Right ventricle myocardium superior (tissue), 1 donor: ENCODE data around the gene FN3K. TPM values are rescaled to one million over a fixed set of nuclear protein-coding genes. Genes with fewer than 3 reads are reported as not detected.
"Not testable (repeated sequence)": the region's sequence is repeated elsewhere in the genome, so short reads cannot be mapped to it uniquely, and the experiment has no call there.

Experiments
- ATAC-seq: fragments of 200-7000 bp; cut with Tn5 transposase; one replicate; pipeline ENCODE4 v1.9.1; 2020; ENCODE audit warnings: mild to moderate bottlenecking; ENCODE audit not compliant: poor library complexity
- DNase-seq: peaks from one replicate; pipeline ENCODE4 v3.0.0-alpha.2; 2020
- intact Hi-C: fragments of 100-400 bp; cut with DNase I; formaldehyde crosslinking; loops from one replicate; pipeline ENCODE4 v1.11.2; 2022
- total RNA-seq: library from RNA; stranded (reverse); fragmentation: NEBNext Ultra II Directional; extraction: Animal tissue kit (Norgen Biotek cat#: 25700); gene quantifications from one replicate; pipeline ENCODE4 v1.2.1, GENCODE V29; 2021
- donor health status: DM: no; HTN: yes; CAD: no; lungs with severe emphysema.

The FN3K gene
- total RNA-seq, 1 donor from 2014 or later: 80.2 TPM

DNA sequence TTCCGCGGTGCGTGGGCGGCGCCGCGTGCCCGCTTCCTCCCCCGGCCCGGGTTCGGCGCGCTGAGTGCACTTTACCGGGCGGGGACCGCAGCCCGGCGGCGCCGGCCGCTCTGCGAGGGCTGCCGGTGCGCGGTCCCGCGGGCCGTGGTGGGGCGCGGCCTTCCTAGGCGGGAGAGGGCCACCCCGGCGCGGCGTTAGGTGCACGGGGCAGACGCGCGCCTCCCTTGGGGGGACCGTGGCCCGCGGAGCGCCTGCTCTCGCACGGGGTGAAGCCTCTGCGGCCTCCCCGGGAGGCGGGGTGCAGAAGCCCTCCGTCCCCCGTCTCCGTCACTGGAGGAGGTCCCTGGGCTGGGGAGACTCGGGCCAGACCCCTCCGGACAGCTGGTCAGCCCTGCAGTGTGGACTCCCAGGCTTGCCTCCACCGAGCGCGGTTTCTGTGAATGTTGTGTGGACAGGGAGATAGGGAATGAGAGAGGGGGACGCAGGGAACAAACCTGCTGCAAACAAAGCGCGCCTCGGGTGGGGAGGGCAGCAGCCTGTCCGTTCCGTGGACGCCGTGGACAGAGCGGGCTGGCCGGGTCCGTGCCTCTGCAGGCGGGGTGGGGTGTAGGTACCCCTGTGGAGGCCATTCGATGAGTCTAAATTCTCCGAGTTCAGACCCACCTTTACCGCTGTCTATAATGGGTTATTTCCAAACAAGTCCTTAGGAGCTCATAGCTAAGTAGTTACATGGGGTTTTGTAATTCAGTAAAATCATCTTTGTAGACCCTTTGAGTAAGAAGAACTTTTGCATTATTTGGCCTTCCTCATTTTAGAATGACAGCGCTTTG lies 17.2 kb downstream of the FN3K start:
- peak; percentile 2 for ATAC-seq

DNA sequence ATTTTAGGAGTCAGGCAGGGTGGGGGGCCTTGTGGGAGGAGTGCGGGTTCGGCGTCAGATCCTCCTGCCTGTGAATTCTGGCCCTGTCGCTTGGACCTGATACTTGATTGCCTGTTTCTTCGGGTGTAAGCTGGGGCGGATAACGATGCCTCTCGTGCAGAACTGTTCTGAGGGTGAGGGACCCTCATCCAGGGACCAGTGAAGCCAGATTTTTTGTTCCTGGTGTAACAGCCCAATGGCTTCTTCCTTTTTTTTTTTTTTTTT lies 17.7 kb downstream of the FN3K start:
- ATAC-seq: no peak
- intact Hi-C loops: no loop called here
- no peak for DNase-seq

More for the DNA sequence above, 17.2 kb downstream of the FN3K start:
- DNase-seq: peak; percentile 51
- intact Hi-C loops: no loop called here

DNA sequence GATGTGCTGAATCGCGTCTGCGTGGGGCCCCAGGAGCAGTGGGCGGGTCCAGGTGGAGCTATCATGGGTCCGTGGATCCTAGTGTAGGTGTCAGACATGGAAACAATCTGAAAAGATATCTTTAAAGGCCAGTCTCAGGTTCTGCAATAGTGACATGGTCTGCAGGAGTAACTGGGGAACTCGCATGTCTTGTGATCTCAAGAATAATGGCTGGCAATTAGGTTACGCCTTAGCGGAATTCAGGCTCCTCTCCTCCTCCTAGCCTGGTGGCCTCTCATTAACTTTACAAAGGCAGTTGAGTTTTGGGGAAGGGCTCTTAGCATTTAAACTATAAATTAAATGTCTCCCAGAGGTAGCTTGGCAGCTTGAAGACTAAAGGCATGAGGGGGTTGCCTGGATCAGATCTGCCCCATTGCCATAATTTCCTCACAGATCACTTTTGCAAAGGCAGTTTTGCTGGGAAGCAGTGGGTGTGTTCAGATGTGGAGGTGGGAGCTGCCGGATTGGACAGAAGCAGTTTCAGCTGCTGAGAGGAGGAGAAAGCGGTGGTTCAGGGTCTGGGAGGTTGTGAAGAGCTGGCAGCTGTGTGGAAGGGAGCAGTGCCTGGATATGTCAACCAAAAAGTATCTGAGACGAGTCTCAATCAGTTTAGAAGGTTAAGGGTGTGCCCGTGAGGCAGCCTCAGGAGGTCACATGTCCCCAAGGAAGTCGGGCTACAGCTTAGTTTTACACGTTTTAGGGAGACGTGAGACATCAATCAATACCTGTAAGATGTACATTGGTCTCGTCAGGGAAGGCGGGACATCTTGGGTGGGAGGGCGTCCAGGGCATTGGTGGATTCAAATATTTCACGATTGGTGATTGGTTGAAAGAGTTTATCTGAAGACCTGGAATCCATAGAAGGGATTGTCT lies 19.1 kb downstream of the FN3K start:
- ATAC-seq: no peak
- intact Hi-C loops: no loop called here

DNA sequence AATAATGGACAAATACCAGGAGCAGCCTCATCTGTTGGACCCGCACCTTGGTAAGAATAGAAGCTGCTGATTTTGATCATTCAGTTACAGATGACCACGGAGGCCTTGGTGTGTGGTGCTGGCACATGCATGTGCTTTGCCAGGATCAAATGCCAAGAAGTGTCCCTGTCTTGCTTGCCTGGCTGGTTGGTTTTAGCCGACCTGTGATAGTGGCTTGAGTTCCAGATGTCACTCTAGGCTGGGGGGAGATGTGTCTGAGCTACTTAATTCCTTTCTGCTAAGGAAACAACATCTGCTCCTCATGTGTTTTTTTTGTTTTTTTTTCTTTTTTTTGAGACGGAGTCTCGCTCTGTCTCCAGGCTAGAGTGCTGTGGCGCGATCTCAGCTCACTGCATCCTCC lies 20.8 kb downstream of the FN3K start:
- DNase-seq (no peak), ATAC-seq (no peak)
- intact Hi-C loops: no loop called here

More for the DNA sequence above, 19.1 kb downstream of the FN3K start:
- no peak for DNase-seq

DNA sequence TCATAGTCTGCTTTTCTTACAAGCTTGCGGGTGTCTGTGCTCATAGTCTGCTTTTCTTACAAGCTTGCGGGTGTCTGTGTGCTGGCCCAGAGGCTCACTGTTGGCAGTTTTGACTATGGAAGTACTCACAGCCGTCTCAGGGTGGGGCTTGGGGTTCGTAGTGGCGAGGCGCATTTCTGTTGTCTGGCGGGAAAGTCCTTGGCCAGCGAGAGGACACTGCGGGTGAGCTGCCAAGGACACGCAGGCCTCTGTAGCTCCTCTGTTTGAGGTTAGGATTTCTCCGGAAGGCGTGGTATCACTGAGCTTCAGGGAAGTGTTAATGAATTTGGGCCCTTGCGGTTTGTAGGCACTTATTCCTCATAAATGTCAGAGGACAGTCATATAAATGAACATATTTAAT lies 30.0 kb downstream of the FN3K start:
- DNase-seq (no peak), ATAC-seq (peak; percentile 46)
- intact Hi-C loops: loop anchor here (10.0 kb wide), 1 partner anchor 101 kb away; no protein-coding TSS in a partner anchor

DNA sequence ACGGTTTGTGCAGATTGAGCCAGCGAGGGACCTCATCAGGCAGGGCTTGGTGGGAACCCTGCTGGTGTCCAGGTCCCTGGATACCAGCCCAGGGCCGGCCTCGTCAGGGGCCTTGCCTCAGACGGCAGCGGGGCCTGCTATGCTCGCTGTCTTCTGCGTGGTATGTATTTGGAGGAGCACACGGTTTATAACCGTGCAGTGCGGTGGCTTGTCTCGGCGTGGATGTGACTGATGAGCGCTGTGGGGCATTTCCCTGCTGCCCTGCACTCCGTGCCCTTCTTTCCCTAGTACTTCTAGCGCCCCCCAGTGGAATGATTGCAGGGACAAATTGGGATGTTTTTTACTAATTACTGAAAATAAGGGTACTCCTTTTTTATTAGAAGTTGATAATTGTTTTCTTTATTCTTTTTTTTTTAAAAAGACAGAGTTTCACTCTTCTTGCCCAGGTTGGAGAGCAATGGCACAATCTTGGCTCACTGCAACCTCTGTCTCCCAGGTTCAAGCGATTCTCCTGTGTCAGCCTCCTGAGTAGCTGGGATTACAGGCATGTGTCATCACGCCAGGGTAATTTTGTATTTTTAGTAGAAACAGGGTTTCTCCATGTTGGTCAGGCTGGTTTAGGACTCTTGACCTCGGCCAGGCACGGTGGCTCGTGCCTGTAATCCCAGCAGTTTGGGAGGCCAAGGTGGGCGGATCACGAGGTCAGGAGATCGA lies 31.8 kb downstream of the FN3K start:
- ATAC-seq (peak; percentile 71), DNase-seq (peak; percentile 35)
- intact Hi-C loops: loop anchor here (10.0 kb wide), 1 partner anchor 102 kb away; no protein-coding TSS in a partner anchor

DNA sequence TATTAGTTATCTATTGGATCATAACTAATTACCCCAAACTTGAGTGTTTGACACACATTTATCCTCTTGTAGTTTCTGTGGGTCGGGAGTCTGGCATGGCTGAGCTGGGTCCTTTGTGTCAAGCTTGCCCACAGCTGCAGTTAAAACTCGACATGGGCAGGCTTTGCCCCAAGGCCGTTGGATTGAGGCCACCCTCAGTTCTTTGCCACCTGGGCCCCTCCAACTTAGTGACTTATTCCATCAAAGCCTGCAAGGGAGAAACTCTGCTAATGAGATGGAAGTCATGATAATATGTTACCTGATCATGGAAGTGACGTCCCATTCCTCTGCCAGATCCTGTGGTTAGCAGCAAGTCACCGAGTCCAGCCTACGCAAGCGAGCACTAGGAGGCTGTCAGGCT lies 33.6 kb downstream of the FN3K start:
- DNase-seq (no peak), ATAC-seq (no peak)
- intact Hi-C loops: loop anchor here (10.0 kb wide), 1 partner anchor 104 kb away; no protein-coding TSS in a partner anchor

DNA sequence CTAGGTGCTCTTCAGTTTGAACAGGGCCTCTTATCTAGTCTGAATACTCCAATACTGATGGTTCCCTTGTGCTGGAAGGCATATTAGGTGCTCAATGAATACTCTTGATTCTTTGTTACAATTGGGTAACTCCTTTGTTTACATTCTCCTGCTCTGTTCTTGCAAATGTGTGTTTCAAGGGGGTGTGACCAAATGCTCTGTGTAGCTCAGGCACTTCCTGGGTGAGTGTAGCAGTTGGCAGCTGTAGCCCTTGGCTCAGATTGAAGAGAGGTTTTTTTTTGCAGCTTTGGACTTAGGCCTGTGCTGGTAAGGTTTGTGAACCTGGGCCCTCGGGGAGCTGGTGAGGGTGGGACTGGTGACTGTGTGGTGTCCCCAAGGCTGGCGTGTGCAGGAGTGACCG lies 36.6 kb downstream of the FN3K start:
- ATAC-seq (peak; percentile 39), DNase-seq (no peak)
- intact Hi-C loops: loop anchor here (10.0 kb wide), 1 partner anchor 417 kb away; the partner anchor contains the start of gene TEX19

DNA sequence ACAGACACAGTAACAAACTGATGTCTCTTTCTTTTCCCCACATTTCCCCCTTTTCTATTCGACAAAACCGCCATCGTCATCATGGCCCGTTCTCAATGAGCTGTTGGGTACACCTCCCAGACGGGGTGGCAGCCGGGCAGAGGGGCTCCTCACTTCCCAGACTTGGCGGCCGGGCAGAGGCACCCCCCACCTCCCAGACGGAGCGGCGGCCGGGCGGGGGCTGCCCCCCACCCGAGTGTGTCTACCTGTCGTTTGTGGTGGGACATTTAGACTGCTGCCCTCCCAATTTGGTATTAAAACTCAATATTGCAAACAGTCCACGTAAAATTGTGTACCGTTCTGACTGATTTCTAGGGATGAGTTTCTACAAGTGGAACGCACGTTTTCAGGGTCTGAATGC lies 39.0 kb downstream of the FN3K start:
- intact Hi-C loops: loop anchor here (10.0 kb wide), 1 partner anchor 420 kb away; the partner anchor contains the start of gene TEX19
- DNase-seq: peak; percentile 8
- not testable (repeated sequence) for ATAC-seq

DNA sequence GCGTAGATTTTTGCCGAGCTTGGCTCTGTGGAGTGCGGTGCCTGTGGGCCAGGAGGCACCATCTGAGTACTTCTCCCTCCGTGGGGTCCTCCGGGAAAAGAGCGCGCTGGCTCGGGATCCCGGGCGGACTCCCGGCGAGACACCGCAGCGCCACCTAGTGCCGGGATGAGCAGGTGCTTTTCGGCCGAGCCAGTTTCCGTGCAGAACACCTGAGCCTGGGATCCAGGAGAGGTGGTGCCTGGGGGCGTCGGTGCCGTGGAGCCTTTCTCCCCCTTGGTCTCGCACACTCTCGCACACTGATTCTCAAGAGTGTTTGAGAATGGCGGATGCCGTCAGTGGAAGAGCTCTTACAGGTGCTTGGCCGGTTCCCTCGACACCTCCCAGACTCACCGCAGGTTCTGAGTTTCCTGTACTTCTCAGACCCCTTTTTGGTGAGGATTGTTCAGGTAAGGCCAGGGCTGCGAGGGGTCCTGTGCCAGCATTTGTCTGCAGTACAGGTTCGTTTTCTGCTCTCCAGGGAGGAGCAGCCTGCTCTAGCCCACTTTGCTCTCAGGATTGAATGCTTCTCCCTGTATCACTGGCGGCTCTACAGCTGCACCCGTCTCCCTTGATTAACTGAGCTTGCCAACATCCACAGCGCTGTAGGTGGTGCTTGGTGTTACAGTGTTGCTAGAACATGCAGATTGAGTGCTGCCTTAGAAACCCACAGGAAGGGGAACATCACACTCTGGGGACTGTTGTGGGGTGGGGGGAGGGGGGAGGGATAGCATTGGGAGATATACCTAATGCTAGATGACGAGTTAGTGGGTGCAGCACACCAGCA lies 39.8 kb downstream of the FN3K start:
- intact Hi-C loops: loop anchor here (10.0 kb wide), 1 partner anchor 420 kb away; the partner anchor contains the start of gene TEX19
- DNase-seq: peak; percentile 83

DNA sequence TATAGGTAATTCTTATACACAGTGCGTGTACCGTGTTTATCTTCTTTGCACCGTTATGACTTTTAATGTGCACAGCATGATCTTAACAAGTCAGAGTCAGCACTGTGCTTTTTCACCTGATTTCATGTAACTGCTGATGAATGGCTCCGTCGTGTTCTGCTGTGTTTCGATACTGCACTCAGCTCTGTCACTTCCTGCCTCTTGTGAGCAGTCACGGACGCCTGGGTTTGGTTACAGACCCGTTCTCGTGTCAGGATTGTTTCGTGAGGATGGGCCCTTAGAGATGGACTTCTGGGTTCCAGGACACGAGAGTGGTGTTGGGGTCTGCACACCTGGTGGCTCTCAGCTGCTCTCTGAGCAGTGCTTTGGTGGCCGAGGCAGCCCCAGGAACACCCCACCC lies 41.0 kb downstream of the FN3K start:
- no peak for ATAC-seq
- intact Hi-C loops: loop anchor here (10.0 kb wide), 1 partner anchor 422 kb away; the partner anchor contains the start of gene TEX19
- peak; percentile 23 for DNase-seq

More for the DNA sequence above, 39.8 kb downstream of the FN3K start:
- ATAC-seq: peak; percentile 74

DNA sequence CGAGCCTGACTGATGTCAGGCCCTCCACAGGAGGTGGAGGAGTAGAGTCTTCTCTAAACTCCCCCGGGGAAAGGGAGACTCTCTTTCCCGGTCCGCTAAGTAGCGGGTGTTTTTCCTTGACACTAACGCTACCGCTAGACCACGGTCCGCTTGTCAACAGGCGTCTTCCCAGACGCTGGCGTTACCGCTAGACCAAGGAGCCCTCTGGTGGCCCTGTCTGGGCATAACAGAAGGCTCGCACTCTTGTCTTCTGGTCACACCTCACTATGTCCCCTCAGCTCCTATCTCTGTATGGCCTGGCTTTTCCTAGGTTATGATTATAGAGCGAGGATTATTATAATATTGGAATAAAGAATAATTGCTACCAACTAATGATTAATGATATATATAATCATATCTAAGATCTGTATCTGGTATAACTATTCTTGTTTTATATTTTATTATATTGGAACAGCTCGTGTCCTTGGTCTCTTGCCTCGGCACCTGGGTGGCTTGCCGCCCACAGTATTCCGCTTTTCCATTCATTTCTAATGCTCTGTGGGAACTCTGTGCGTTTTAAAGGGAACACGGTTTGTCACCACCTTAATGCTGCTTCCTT lies 42.5 kb downstream of the FN3K start:
- intact Hi-C loops: loop anchor here (10.0 kb wide), 1 partner anchor 423 kb away; the partner anchor contains the start of gene TEX19
- peak; percentile 36 for DNase-seq
- not testable (repeated sequence) for ATAC-seq

DNA sequence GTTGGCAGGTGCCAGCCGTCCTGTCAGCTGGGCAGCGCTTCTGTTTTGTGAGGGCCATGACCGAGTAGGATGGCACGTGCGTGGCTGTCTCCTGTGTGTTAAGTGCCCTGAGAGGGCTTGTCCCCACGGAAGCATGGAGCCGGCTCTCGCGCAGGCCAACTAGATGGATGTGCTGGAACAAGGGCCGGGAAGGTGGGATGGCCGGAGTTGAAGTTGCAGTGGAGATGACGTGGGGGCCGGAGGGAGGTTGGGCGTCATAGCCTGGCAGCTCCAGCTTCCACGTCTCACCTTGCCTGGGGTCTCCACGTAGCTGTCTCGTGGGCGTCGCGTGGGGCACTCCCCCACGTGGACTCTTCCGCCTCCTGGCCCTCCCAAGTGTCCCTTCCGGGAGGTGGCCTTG lies 44.1 kb downstream of the FN3K start:
- intact Hi-C loops: loop anchor here (10.0 kb wide), 1 partner anchor 425 kb away; the partner anchor contains the start of gene TEX19
- DNase-seq: peak; percentile 38
- no peak for ATAC-seq

DNA sequence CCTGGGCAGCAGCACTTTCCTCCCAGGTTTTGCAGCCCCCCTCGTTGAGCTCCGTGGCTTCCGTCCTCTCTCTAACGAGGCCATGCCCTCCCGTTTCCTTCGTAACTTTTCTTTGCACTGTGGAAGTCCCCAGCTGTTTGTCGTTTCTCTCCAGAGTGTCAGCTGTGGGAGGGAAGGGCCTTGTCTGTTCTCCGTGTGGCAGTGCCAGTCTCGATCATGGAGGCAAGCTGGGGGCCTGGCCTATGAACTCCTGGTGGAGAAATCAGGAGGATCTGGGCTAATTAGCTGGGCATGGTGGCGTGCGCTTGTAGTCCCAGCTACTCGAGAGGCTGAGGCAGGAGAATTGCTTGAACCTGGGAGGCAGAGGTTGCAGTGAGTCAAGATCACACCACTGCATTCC lies 44.8 kb downstream of the FN3K start:
- DNase-seq (peak; percentile 18), ATAC-seq (no peak)
- intact Hi-C loops: loop anchor here (5.0 kb wide), 1 partner anchor 132 kb away; no protein-coding TSS in a partner anchor

DNA sequence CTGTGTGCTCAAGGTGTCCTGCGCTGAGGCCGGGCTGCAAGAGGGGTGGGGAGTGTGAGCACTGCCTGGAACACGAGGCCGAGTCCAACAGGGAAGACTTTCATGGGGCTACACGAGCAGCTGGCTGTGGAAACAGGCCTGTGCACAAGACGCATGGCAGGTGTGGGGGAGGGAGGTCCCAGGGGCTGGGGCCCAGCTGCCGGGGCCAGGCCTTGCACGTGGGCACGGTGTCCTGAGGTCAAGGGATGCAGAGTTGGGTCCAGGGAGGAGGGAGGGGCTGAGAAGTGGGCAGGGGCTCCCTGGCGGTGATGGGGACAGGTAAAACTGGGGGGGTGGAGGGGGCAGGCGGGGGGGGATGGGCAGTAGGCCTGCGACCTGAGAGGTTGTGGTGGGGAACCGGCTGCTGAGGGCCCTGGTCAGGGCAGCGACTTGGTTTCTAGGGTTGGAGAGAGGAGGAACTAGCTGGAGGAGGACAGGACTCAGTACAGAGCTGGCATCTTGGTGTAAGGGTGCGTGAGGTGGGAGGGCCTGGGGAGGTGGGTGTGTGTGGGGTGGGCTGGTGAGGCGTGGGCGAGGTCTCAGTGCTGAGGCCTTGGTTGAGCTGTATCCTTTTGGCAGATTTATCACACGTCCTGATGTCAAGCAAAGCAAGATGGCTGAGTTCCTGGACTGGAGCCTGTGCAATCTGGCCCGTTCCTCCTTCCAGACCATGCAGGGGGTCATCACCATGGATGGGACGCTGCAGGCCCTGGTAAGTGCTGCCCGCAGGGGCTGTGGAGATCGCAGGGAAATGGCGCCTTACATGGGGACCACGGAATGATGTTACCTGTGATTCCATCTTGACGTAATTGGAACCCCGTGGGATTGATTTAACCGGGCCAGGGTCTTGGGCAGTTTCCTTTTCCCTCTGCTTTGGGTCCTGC lies 45.8 kb downstream of the FN3K start:
- no peak for DNase-seq
- ATAC-seq: peak; percentile 18
- intact Hi-C loops: loop anchor here (5.0 kb wide), 1 partner anchor 131 kb away; no protein-coding TSS in a partner anchor

DNA sequence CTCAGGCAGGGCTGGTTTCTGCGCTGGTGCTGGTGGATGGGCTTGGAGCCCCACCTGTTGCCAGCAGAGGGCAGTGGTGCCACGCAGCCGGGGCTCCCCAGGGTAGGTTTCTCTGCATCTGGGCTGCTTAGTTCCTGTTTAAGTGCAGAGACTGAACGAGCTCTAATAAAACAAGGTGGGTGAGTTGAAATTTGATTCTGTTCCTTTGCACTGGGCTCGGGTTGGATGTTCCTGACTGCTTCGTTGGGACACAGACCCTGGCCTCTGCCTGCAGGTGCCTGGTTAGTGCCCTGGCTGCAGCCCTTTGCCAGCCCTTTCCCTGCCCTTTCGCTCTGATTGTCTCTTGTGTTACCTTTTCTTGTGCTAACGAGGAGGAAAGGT lies 46.5 kb downstream of the FN3K start:
- peak; percentile 98 for ATAC-seq
- intact Hi-C loops: loop anchor here (5.0 kb wide), 1 partner anchor 130 kb away; no protein-coding TSS in a partner anchor
- DNase-seq: peak; percentile 90
